Memory B cell (primary cell): Measurements from ENCODE around the gene SLC4A2.

Source experiments
- ATAC-seq: fragments of 150-1000 bp; cut with Tn5 transposase; 2 replicates; pipeline ENCODE4 v1.10.0; 2021; ENCODE audit warnings: low read depth, mild to moderate bottlenecking, moderate library complexity
- DNase-seq, 2 donors: peaks; one replicate each; pipeline ENCODE4 v3.0.0; 2022; ENCODE audit warnings: low spot score in 2 of 2
- H3K27ac Mint-ChIP-seq: one replicate; pipeline ENCODE4 v1.8.0; 2022; ENCODE audit warnings: mild to moderate bottlenecking, moderate library complexity, mixed read lengths
- H3K27me3 Mint-ChIP-seq: one replicate; pipeline ENCODE4 v1.8.0; 2022; ENCODE audit warnings: mixed read lengths
- H3K36me3 Mint-ChIP-seq: one replicate; pipeline ENCODE4 v1.8.0; 2022; ENCODE audit warnings: mild to moderate bottlenecking, mixed read lengths
- H3K4me1 Mint-ChIP-seq: one replicate; pipeline ENCODE4 v1.8.0; 2022; ENCODE audit warnings: mixed read lengths
- H3K4me3 Mint-ChIP-seq: one replicate; pipeline ENCODE4 v1.8.0; 2022; ENCODE audit warnings: mild to moderate bottlenecking, moderate library complexity, mixed read lengths
- H3K9me3 Mint-ChIP-seq: one replicate; pipeline ENCODE4 v1.8.0; 2022; ENCODE audit warnings: mixed read lengths

Gene SLC4A2

DNA sequence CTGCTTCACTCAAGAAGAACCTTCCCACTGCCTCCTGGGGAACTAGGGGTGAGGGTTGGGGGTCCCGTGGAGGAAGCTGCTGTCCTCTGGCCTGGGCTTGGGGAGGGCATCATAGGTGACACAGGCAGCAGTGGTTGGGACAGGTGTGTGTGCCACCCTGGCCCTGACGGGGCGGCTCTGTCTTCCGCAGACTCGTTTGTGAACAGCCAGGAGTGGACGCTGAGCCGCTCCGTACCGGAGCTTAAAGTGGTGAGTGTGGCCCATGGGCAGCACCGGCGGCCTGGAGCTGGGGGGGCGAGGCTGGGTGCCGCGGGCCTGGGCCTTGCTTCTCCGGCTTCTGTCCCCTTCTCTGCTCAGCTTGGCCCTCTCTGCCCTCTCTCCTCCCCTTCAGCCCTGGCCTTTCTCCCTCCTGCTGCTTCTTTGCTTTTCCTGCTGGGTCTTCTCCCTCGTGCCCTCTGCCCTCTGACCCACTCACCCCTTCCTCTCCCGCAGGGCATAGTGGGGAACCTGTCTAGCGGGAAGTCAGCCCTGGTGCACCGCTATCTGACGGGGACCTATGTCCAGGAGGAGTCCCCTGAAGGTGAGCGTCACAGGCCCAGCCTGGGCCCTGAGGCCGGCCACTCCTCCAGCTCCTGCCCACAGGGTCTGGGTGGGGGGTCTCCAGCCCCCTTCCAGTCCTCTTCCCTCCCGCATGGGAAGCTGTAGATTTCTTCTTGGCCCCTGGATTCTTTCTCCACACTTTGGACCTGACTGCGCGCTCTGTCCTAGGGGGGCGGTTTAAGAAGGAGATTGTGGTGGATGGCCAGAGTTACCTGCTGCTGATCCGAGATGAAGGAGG lies 57.4 kb downstream of the SLC4A2 start:
- Mint-ChIP-seq H3K27me3 (no peaks in the 10 kb centered on the region), H3K4me3 (peak overlapping the region; percentile 34), H3K9me3 (no peaks in the 10 kb centered on the region), H3K27ac (no peak overlapping the region), H3K36me3 (peaks cover 19% of the 10 kb centered on the region), H3K4me1 (peaks cover 3% of the 10 kb centered on the region)
- no peak for ATAC-seq
- DNase-seq = no peak

DNA sequence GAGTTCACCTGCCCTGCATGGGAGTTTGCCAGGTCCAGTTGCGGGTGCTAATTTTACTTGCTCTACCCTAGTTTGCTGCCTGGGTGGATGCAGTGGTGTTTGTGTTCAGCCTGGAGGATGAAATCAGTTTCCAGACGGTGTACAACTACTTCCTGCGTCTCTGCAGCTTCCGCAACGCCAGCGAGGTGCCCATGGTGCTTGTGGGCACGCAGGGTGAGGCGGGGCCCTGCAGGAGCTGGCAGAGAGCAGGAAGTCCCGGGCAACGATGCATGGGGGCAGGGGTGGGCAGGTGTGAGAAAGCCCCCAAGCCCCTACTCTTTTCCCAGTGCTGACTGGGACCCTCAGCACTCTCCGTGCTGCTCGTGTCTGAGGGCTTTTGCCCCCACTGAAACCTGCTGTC lies 58.2 kb downstream of the SLC4A2 start:
- no peaks in the 10 kb centered on the region for H3K9me3 Mint-ChIP-seq
- ATAC-seq (peak; percentile 54), DNase-seq (no peak)
- peak overlapping the region; percentile 34 for H3K4me3 Mint-ChIP-seq
- no peaks in the 10 kb centered on the region for H3K27me3 Mint-ChIP-seq
- no peak overlapping the region for H3K27ac Mint-ChIP-seq
- peaks cover 3% of the 10 kb centered on the region for H3K4me1 Mint-ChIP-seq
- H3K36me3 Mint-ChIP-seq = peaks cover 21% of the 10 kb centered on the region

- no peak overlapping the region for H3K4me3 Mint-ChIP-seq
- DNase-seq = no peak
- ATAC-seq = no peak
- peaks cover 3% of the 10 kb centered on the region for H3K4me1 Mint-ChIP-seq
- no peaks in the 10 kb centered on the region for H3K9me3 Mint-ChIP-seq
- H3K36me3 Mint-ChIP-seq = peaks cover 22% of the 10 kb centered on the region
- no peaks in the 10 kb centered on the region for H3K27me3 Mint-ChIP-seq
- no peak overlapping the region for H3K27ac Mint-ChIP-seq
Measured at GRCh38 chr7:151118108-151119054, 59.0 kb downstream of the SLC4A2 start.

GRCh38 chr7:151119055-151119415 lies 59.6 kb downstream of the SLC4A2 start:
- DNase-seq (no peak), ATAC-seq (no peak)
- H3K9me3 Mint-ChIP-seq = no peaks in the 10 kb centered on the region
- H3K4me3 Mint-ChIP-seq = no peak overlapping the region
- no peak overlapping the region for H3K27ac Mint-ChIP-seq
- peaks cover 28% of the 10 kb centered on the region for H3K36me3 Mint-ChIP-seq
- H3K27me3 Mint-ChIP-seq = no peaks in the 10 kb centered on the region
- H3K4me1 Mint-ChIP-seq = peaks cover 6% of the 10 kb centered on the region

DNA sequence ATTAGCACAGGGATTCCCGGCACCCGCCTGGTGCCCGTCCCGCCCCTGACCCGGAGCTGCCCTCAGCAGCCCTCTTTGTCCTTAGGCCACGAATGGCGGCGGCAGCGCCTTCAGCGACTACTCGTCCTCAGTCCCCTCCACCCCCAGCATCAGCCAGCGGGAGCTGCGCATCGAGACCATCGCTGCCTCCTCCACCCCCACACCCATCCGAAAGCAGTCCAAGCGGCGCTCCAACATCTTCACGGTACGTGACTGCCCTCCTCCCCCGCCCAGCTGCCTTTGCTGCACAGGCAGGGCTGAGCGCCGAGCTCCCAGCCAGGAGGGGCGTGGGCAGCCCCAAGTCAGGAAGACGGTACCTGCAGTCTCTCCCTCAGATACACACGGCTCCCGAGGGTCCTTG lies 60.5 kb downstream of the SLC4A2 start:
- DNase-seq = no peak
- Mint-ChIP-seq H3K4me1 (peaks cover 6% of the 10 kb centered on the region), H3K36me3 (peaks cover 28% of the 10 kb centered on the region), H3K9me3 (no peaks in the 10 kb centered on the region), H3K4me3 (no peak overlapping the region), H3K27ac (no peak overlapping the region), H3K27me3 (no peaks in the 10 kb centered on the region)
- ATAC-seq = no peak

DNA sequence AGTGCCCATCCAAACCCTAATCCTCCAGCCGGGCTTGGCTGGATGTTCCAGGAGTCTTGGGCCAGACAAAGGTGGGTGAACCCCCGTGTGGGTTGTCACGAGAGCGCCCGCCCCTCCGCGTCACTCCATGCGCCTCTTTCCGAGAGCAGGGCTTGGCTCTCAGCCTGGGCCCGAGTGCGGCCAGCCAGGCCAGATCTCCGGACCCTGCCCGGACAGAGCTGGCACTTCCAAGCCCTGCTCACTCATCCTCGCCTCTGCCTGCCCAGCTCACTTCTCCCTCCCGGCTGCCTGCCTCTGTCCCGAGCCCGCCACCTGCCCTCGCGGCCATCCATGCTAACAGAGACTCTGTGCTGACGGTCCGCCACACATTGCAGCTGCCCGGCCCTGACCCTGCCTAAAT lies 61.5 kb downstream of the SLC4A2 start:
- H3K27ac Mint-ChIP-seq = no peak overlapping the region
- peaks cover 28% of the 10 kb centered on the region for H3K36me3 Mint-ChIP-seq
- DNase-seq (no peak), ATAC-seq (no peak)
- no peaks in the 10 kb centered on the region for H3K9me3 Mint-ChIP-seq
- no peaks in the 10 kb centered on the region for H3K27me3 Mint-ChIP-seq
- no peak overlapping the region for H3K4me3 Mint-ChIP-seq
- peaks cover 4% of the 10 kb centered on the region for H3K4me1 Mint-ChIP-seq

GRCh38 chr7:151121380-151122170 lies 62.2 kb downstream of the SLC4A2 start:
- ATAC-seq (no peak), DNase-seq (no peak)
- H3K9me3 Mint-ChIP-seq = no peaks in the 10 kb centered on the region
- H3K27me3 Mint-ChIP-seq = no peaks in the 10 kb centered on the region
- no peak overlapping the region for H3K27ac Mint-ChIP-seq
- peaks cover 4% of the 10 kb centered on the region for H3K4me1 Mint-ChIP-seq
- H3K4me3 Mint-ChIP-seq = no peak overlapping the region
- peaks cover 28% of the 10 kb centered on the region for H3K36me3 Mint-ChIP-seq

- Mint-ChIP-seq H3K9me3 (no peaks in the 10 kb centered on the region), H3K4me3 (no peak overlapping the region), H3K4me1 (peaks cover 4% of the 10 kb centered on the region), H3K36me3 (peaks cover 28% of the 10 kb centered on the region), H3K27ac (no peak overlapping the region), H3K27me3 (no peaks in the 10 kb centered on the region)
- ATAC-seq (no peak), DNase-seq (no peak)
Measured at GRCh38 chr7:151122276-151122675, 62.9 kb downstream of the SLC4A2 start.

DNA sequence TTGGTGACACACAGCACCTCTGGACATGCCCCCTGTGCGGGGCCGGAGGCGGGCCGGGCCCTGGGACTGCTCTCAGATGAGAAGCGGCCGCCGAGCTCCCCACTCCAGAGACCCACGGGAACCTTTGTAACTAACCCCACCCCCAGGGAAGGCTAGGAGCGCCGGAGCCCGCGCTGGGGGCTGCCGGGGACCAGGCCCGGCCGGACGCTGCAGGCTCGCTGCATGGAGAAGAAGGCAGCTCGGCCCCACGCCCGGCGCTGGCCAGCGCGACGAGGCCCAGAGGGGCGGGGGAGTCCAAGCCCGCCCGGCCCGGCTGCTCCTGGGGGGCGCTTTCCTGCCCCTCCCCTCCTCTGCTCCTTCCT lies 63.4 kb downstream of the SLC4A2 start:
- Mint-ChIP-seq H3K27ac (no peak overlapping the region), H3K36me3 (peaks cover 28% of the 10 kb centered on the region), H3K4me1 (peaks cover 4% of the 10 kb centered on the region), H3K9me3 (no peaks in the 10 kb centered on the region), H3K27me3 (no peaks in the 10 kb centered on the region), H3K4me3 (no peak overlapping the region)
- DNase-seq (no peak), ATAC-seq (no peak)

DNA sequence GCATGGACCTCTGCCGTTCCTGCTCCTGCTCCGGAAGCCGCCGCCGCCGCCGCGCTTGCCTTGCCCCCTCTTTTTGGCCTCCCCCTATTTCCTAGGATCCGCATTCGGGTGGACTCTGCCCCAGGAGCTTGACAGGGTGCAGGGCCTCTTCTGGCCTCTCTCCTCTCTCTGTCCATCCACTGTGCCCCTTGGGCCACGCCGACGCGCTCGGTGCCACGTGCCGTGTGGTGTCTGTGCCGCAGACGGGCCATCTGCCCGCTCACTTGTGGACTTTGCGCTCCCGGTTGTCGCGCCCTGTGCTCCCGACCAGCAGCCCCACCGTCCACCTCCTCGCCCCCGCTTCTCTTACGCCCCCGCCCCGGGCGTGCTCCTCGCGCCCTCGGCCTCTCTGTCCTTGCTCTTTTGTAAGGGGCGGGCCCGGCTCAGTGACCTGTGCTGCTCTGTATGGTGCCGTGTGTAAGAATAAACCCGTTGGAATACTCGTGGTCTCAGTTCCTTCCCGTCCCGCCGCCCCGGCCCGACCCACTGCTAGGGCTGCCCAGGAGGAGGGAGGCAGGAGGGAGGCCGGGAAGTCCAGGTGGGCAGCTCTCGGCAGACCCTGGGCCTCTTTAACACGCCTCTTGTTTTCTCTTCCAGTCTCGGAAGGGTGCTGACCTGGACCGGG lies 63.9 kb downstream of the SLC4A2 start:
- Mint-ChIP-seq H3K36me3 (peaks cover 28% of the 10 kb centered on the region), H3K9me3 (no peaks in the 10 kb centered on the region), H3K4me3 (no peak overlapping the region), H3K27ac (no peak overlapping the region), H3K27me3 (no peaks in the 10 kb centered on the region), H3K4me1 (peaks cover 4% of the 10 kb centered on the region)
- DNase-seq (no peak), ATAC-seq (no peak)

DNA sequence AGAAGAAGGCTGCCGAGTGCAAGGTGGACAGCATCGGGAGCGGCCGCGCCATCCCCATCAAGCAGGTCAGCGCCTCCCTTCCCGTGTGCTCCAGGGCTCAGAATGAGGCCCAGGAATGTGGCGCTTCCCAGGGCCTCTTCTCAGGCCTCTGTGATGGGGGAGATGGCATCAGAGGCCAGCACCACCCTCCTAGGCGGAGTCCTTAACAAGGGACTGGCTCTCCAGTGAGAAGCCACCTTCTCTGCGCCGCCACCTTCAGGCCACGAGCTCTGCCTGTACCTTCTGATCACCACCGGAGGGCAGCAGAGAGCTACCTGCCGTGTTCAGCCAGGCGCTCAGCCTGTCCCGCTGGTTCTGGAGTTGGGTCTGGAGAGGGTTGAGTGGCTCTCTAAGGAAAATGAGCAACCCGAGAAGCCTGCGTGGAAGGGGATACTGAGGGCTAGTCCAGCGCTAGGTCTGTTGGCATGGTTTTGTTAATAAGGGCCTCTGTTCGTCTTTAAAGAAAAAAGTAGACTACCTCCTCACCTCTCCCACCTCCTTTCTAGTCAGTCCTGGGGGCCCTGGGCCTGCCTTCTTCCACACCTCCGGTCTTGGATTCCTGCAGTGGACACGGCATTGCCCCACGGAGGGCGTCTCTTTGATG lies 64.6 kb downstream of the SLC4A2 start:
- Mint-ChIP-seq H3K9me3 (no peaks in the 10 kb centered on the region), H3K4me3 (no peak overlapping the region), H3K4me1 (peaks cover 4% of the 10 kb centered on the region), H3K27me3 (no peaks in the 10 kb centered on the region), H3K36me3 (peaks cover 29% of the 10 kb centered on the region), H3K27ac (no peak overlapping the region)
- peak; percentile 83 to 88 for DNase-seq
- ATAC-seq = peak; percentile 98

DNA sequence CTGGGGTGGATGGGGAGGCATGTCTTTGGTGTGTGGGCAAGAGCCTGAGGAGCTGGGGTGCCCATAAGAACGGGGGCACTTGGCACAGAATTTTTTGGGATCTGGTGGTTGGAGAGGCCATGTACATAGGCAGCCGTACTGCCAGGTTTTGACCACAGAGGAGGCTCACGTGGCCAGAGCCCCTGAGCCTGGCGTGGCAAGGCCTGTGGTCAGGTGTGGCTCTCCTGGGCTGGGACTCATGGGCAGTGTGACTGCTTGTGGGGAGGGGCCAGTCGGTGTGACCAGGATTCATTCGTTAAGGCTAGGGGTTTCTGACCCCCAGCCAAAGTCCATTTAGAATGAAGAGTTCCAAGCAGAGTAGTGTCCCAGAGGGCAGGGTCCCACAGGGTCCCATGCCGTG lies 65.1 kb downstream of the SLC4A2 start:
- Mint-ChIP-seq H3K36me3 (peaks cover 27% of the 10 kb centered on the region), H3K27ac (no peak overlapping the region)

DNA sequence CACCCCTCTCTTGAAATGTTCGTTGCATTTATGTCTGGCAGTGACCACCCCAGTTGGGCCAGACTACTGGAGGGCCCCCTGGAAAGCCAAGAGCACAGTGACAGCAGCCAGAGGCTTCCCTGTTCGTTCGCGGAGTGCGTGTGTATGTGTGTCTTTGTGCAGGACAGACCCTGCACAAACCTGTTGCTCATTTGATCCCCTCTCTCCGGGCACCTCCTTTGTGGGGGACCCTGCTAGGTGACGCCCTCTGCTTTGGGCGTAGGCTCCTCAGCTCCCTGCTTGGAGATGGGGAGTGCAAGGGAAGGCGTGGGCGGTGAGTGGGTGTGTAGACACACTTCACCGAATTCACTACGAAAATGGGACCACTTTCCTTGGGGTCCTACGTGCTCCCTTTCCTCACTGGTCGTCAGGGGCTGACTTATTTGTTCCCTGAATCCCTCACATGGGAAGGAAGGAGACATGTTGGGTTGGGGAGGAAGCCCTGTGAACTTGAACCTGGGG lies 65.6 kb downstream of the SLC4A2 start:
- Mint-ChIP-seq H3K9me3 (no peaks in the 10 kb centered on the region), H3K27me3 (no peaks in the 10 kb centered on the region), H3K4me3 (no peak overlapping the region), H3K27ac (no peak overlapping the region), H3K36me3 (peaks cover 28% of the 10 kb centered on the region), H3K4me1 (peaks cover 4% of the 10 kb centered on the region)
- no peak for ATAC-seq
- no peak for DNase-seq

More for the DNA sequence above, 65.1 kb downstream of the SLC4A2 start:
- DNase-seq = no peak
- Mint-ChIP-seq H3K4me3 (no peak overlapping the region), H3K9me3 (no peaks in the 10 kb centered on the region), H3K4me1 (peaks cover 4% of the 10 kb centered on the region), H3K27me3 (no peaks in the 10 kb centered on the region)
- no peak for ATAC-seq
